IMR-90 (cell line): ENCODE results near the gene RHEX.

ENCODE experiments used
- CTCF ChIP-seq: conservative IDR thresholded peaks from 2 replicates; pipeline ENCODE4 v1.5.1; 2012; ENCODE audit warnings: mild to moderate bottlenecking, low read depth, low read length, improper control_type of control experiment
- MAFK ChIP-seq: IDR thresholded peaks from 2 replicates; pipeline ENCODE4 v1.6.1; 2012; ENCODE audit warnings: low read depth, low read length, improper control_type of control experiment
- POLR2A ChIP-seq: IDR thresholded peaks from 2 replicates; pipeline ENCODE4 v1.6.1; 2012; ENCODE audit warnings: mild to moderate bottlenecking, low read depth, low read length
- TF ChIP-seq, protein P1 (sequence below): fragments of 150-350 bp; IDR thresholded peaks from 2 replicates; pipeline ENCODE4 v1.6.1; 2017; ENCODE audit warnings: mild to moderate bottlenecking, antibody characterized with exemption, low read length, low read depth

GRCh38 chr1:206143537-206144172 is 90.7 kb downstream of the RHEX start:
- TF ChIP-seq CTCF, result no peak
- TF ChIP-seq, protein P1, sequence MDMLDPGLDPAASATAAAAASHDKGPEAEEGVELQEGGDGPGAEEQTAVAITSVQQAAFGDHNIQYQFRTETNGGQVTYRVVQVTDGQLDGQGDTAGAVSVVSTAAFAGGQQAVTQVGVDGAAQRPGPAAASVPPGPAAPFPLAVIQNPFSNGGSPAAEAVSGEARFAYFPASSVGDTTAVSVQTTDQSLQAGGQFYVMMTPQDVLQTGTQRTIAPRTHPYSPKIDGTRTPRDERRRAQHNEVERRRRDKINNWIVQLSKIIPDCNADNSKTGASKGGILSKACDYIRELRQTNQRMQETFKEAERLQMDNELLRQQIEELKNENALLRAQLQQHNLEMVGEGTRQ, result no peak
- TF ChIP-seq POLR2A, result no peak
- TF ChIP-seq MAFK, result no peak
